HEK293 (cell line): Measurements from ENCODE around the gene HSP90AA1.

Source experiments
- CTCF ChIA-PET: fragments of 350-600 bp; formaldehyde crosslinking; extraction: SDS; loops from one replicate; lab custom pipeline; 2021; ENCODE audit warnings: antibody characterized with exemption; lab: Yijun Ruan, JAX
- POLR2A ChIA-PET: fragments of 300-600 bp; formaldehyde crosslinking; extraction: SDS; loops from one replicate; lab custom pipeline; 2020; ENCODE audit warnings: antibody characterized with exemption, inconsistent platforms; lab: Yijun Ruan, JAX
- H3K27ac ChIP-seq: fragments of 200-500 bp; sonication (Bioruptor generic); 2 replicates; pipeline ENCODE4 v1.5.1; 2014; ENCODE audit warnings: low read depth, low read length, control low read depth, inconsistent platforms; ENCODE audit errors: extremely low read depth
- H3K36me3 ChIP-seq, 2 experiments: fragments of 200-500 bp in 1 of 2; sonication (Bioruptor generic) in 1 of 2; 1 replicate in 1 of 2; 2 replicates in 1 of 2; pipeline ENCODE4 v1.5.1; 2014 to 2017; ENCODE audit warnings: inconsistent platforms in 2 of 2, low read length in 2 of 2; ENCODE audit not compliant: control insufficient read depth in 2 of 2, insufficient read depth in 1 of 2
- H3K4me1 ChIP-seq: fragments of 200-500 bp; sonication (Bioruptor generic); 2 replicates; pipeline ENCODE4 v1.5.1; 2014; ENCODE audit warnings: mild to moderate bottlenecking, low read length, inconsistent platforms; ENCODE audit not compliant: control insufficient read depth, insufficient read depth
- H3K4me3 ChIP-seq: 2 replicates; pipeline ENCODE4 v1.5.1; 2011; ENCODE audit warnings: low read depth, mild to moderate bottlenecking, control low read depth, low read length, moderate library complexity
- H3K9me3 ChIP-seq: fragments of 200-500 bp; sonication (Bioruptor generic); 2 replicates; pipeline ENCODE4 v1.5.1; 2014; ENCODE audit warnings: low read depth, low read length, inconsistent platforms; ENCODE audit not compliant: control insufficient read depth, insufficient read depth
- ATF2 ChIP-seq: fragments of 450-650 bp; formaldehyde crosslinking; IDR thresholded peaks from 2 replicates; pipeline ENCODE4 v1.5.1; 2016; ENCODE audit warnings: missing biosample characterization, missing genetic modification characterization, low read depth
- BCL11B ChIP-seq: fragments of 450-650 bp; formaldehyde crosslinking; IDR thresholded peaks from 2 replicates; pipeline ENCODE4 v1.5.1; 2016; ENCODE audit warnings: low read depth, missing biosample characterization, missing genetic modification characterization
- EGR2 ChIP-seq: fragments of 450-650 bp; formaldehyde crosslinking; IDR thresholded peaks from 2 replicates; pipeline ENCODE4 v1.5.1; 2016; ENCODE audit warnings: low read depth, missing biosample characterization, missing genetic modification characterization
- GLIS2 ChIP-seq: fragments of 450-650 bp; formaldehyde crosslinking; IDR thresholded peaks from 2 replicates; pipeline ENCODE4 v1.5.1; 2016; ENCODE audit warnings: missing biosample characterization, missing genetic modification characterization
- MYNN ChIP-seq: fragments of 450-650 bp; formaldehyde crosslinking; IDR thresholded peaks from 2 replicates; pipeline ENCODE4 v1.5.1; 2016; ENCODE audit warnings: missing biosample characterization, missing genetic modification characterization, borderline replicate concordance
- PRDM10 ChIP-seq: fragments of 450-650 bp; formaldehyde crosslinking; IDR thresholded peaks from 2 replicates; pipeline ENCODE4 v1.5.1; 2016; ENCODE audit warnings: missing biosample characterization, missing genetic modification characterization
- SETDB1 ChIP-seq: IDR thresholded peaks from one replicate; pipeline ENCODE4 v1.6.1; 2017; ENCODE audit warnings: mild to moderate bottlenecking, low read length, moderate library complexity, mixed read lengths; ENCODE audit not compliant: insufficient read length
- ZNF175 ChIP-seq: fragments of 450-650 bp; formaldehyde crosslinking; IDR thresholded peaks from 2 replicates; pipeline ENCODE4 v1.5.1; 2016; ENCODE audit warnings: missing biosample characterization, missing genetic modification characterization
- ZNF2 ChIP-seq: fragments of 450-650 bp; formaldehyde crosslinking; IDR thresholded peaks from 2 replicates; pipeline ENCODE4 v1.5.1; 2016; ENCODE audit warnings: missing biosample characterization, missing genetic modification characterization
- ZNF292 ChIP-seq: fragments of 450-650 bp; formaldehyde crosslinking; IDR thresholded peaks from 2 replicates; pipeline ENCODE4 v1.5.1; 2016; ENCODE audit warnings: low read depth, missing biosample characterization, missing genetic modification characterization, borderline replicate concordance
- ZNF335 ChIP-seq: fragments of 450-650 bp; formaldehyde crosslinking; conservative IDR thresholded peaks from 2 replicates; pipeline ENCODE4 v1.5.1; 2016; ENCODE audit warnings: missing biosample characterization, missing genetic modification characterization
- ZNF404 ChIP-seq: fragments of 450-650 bp; formaldehyde crosslinking; IDR thresholded peaks from 2 replicates; pipeline ENCODE4 v1.5.1; 2017; ENCODE audit warnings: missing biosample characterization, missing genetic modification characterization
- ZNF433 ChIP-seq: fragments of 450-650 bp; formaldehyde crosslinking; IDR thresholded peaks from 2 replicates; pipeline ENCODE4 v1.5.1; 2016; ENCODE audit warnings: missing biosample characterization, missing genetic modification characterization, low read depth
- ZNF473 ChIP-seq: fragments of 450-650 bp; formaldehyde crosslinking; IDR thresholded peaks from 2 replicates; pipeline ENCODE4 v1.5.1; 2017; ENCODE audit warnings: missing biosample characterization, missing genetic modification characterization
- ZNF514 ChIP-seq: fragments of 450-650 bp; formaldehyde crosslinking; IDR thresholded peaks from 2 replicates; pipeline ENCODE4 v1.5.1; 2016; ENCODE audit warnings: missing biosample characterization, missing genetic modification characterization
- ZNF561 ChIP-seq: fragments of 450-650 bp; IDR thresholded peaks from 2 replicates; pipeline ENCODE4 v1.5.1; 2018; ENCODE audit warnings: missing biosample characterization, missing genetic modification characterization, borderline replicate concordance
- ZNF624 ChIP-seq: fragments of 450-650 bp; formaldehyde crosslinking; IDR thresholded peaks from 2 replicates; pipeline ENCODE4 v1.5.1; 2017; ENCODE audit warnings: missing biosample characterization, missing genetic modification characterization
- ZNF654 ChIP-seq: fragments of 450-650 bp; formaldehyde crosslinking; IDR thresholded peaks from 2 replicates; pipeline ENCODE4 v1.5.1; 2016; ENCODE audit warnings: low read depth, missing biosample characterization, missing genetic modification characterization
- ZNF660 ChIP-seq: fragments of 450-650 bp; IDR thresholded peaks from 2 replicates; pipeline ENCODE4 v1.5.1; 2018; ENCODE audit warnings: missing biosample characterization, mild to moderate bottlenecking, missing genetic modification characterization
- ZNF692 ChIP-seq: fragments of 450-650 bp; formaldehyde crosslinking; IDR thresholded peaks from 2 replicates; pipeline ENCODE4 v1.5.1; 2016; ENCODE audit warnings: missing biosample characterization, missing genetic modification characterization
- ZNF704 ChIP-seq: fragments of 450-650 bp; formaldehyde crosslinking; IDR thresholded peaks from 2 replicates; pipeline ENCODE4 v1.5.1; 2016; ENCODE audit warnings: missing biosample characterization, missing genetic modification characterization
- ZNF76 ChIP-seq: fragments of 450-650 bp; formaldehyde crosslinking; IDR thresholded peaks from 2 replicates; pipeline ENCODE4; 2016; ENCODE audit warnings: low read depth, missing biosample characterization, missing genetic modification characterization, borderline replicate concordance
- ZNF777 ChIP-seq: fragments of 450-650 bp; formaldehyde crosslinking; IDR thresholded peaks from 2 replicates; pipeline ENCODE4 v1.5.1; 2017; ENCODE audit warnings: missing biosample characterization, missing genetic modification characterization, borderline replicate concordance

The HSP90AA1 gene

GRCh38 chr14:102063109-102063807 lies 23.6 kb downstream of the HSP90AA1 start (continued):
- TF ChIP-seq ZNF692 (tag by site-specific recombination) (peak; percentile 93), ZNF777 (no peak), ZNF514 (tag by site-specific recombination) (no peak), ZNF660 (tag by site-specific recombination) (no peak), ZNF654 (tag by site-specific recombination) (peak; percentile 45), ZNF335 (tag by site-specific recombination) (peak; percentile 94), PRDM10 (tag by site-specific recombination) (peak; percentile 62)

- H3K4me3 ChIP-seq: no peak overlapping the region
- ChIA-PET CTCF (interaction anchor here (1.0 kb wide), 1 partner anchor 255 kb away, joined by 3 read pairs; no protein-coding TSS in a partner anchor), POLR2A (interaction anchor here (0.7 kb wide), 1 partner anchor 107 kb away, joined by 5 read pairs; no protein-coding TSS in a partner anchor)
- H3K27ac ChIP-seq: no peak overlapping the region
- peaks cover 0 to 7% of the 10 kb centered on the region in 2 experiments; a peak in 2 of 3 replicates for H3K36me3 ChIP-seq
- no peaks in the 10 kb centered on the region for H3K4me1 ChIP-seq
- no peaks in the 10 kb centered on the region for H3K9me3 ChIP-seq
- no peak for TF ChIP-seq ZNF76 (tag by site-specific recombination)
- no peak for TF ChIP-seq BCL11B (tag by site-specific recombination)
- TF ChIP-seq ZNF404 (tag by site-specific recombination): no peak
- no peak for TF ChIP-seq ZNF561
- TF ChIP-seq ZNF624 (tag by site-specific recombination): no peak
- TF ChIP-seq ZNF704 (tag by site-specific recombination): no peak
- no peak for TF ChIP-seq GLIS2
- no peak for TF ChIP-seq ZNF175 (tag by site-specific recombination)
- no peak for TF ChIP-seq ZNF2 (tag by site-specific recombination)
- no peak for TF ChIP-seq SETDB1
Observed at GRCh38 chr14:102058961-102059360, 27.9 kb downstream of the HSP90AA1 start.

GRCh38 chr14:102058146-102058545 lies 28.7 kb downstream of the HSP90AA1 start:
- CTCF ChIA-PET: interaction anchor here (1.0 kb wide), 1 partner anchor 256 kb away, joined by 3 read pairs; no protein-coding TSS in a partner anchor
- Histone ChIP-seq H3K4me1 (no peaks in the 10 kb centered on the region), H3K4me3 (no peak overlapping the region), H3K9me3 (no peaks in the 10 kb centered on the region), H3K36me3 (peaks cover under 1 to 10% of the 10 kb centered on the region in 2 experiments; a peak in 2 of 3 replicates), H3K27ac (no peak overlapping the region)
- POLR2A ChIA-PET: no interaction called here
- TF ChIP-seq ZNF473 (no peak), EGR2 (tag by site-specific recombination) (no peak), ATF2 (tag by site-specific recombination) (no peak), ZNF292 (no peak), MYNN (tag by site-specific recombination) (no peak), ZNF433 (no peak)
